ENCODE measurements around the gene NAB1.

DNA sequence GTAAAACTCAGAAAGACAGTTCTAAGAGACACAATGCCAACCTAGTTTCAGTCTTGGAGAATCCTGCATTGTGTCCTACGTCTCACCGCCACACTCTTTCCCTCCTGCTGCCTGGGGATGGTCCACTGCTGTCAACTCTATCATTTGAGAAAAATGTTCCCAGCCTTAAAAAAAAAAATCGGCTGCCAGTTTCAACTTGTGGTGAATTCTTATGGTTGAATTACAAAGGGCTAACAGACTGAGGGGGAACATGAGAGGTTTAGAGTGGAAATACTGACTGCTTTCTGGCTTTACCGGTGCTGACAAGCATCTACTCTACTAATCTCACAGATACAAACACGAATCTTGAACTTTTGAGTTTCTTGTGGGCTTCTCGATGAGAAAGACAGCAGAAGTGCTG, 74.0 kb downstream of the NAB1 start:
- TF ChIP-seq, protein P1, sequence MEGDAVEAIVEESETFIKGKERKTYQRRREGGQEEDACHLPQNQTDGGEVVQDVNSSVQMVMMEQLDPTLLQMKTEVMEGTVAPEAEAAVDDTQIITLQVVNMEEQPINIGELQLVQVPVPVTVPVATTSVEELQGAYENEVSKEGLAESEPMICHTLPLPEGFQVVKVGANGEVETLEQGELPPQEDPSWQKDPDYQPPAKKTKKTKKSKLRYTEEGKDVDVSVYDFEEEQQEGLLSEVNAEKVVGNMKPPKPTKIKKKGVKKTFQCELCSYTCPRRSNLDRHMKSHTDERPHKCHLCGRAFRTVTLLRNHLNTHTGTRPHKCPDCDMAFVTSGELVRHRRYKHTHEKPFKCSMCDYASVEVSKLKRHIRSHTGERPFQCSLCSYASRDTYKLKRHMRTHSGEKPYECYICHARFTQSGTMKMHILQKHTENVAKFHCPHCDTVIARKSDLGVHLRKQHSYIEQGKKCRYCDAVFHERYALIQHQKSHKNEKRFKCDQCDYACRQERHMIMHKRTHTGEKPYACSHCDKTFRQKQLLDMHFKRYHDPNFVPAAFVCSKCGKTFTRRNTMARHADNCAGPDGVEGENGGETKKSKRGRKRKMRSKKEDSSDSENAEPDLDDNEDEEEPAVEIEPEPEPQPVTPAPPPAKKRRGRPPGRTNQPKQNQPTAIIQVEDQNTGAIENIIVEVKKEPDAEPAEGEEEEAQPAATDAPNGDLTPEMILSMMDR (IDR thresholded peaks at IDR 0.05; ENCODE audit: borderline replicate concordance, extremely low read depth, low read length, poor library complexity, severe bottlenecking), result no peak
- no peak for TF ChIP-seq EZH2 (IDR thresholded peaks at IDR 0.05; ENCODE audit: borderline replicate concordance, low read depth, low read length, severe bottlenecking)
